CD4-positive, alpha-beta T cell treated with Interleukin-15 for 1 hour (primary cell): ENCODE results near the gene NAGS.
"Not testable (repeated sequence)": the region's sequence is repeated elsewhere in the genome, so short reads cannot be mapped to it uniquely, and the experiment has no call there.

Experiments used
- DNase-seq: peaks from one replicate; pipeline ENCODE4 v3.0.0-alpha.2; 2020

NAGS gene

GRCh38 chr17:44046893-44047292, 42.5 kb downstream of the NAGS start:
- not testable (repeated sequence) for DNase-seq

GRCh38 chr17:44049294-44050060, 45.1 kb downstream of the NAGS start:
- no peak for DNase-seq

- no peak for DNase-seq
Observed at GRCh38 chr17:44053125-44053872, 48.9 kb downstream of the NAGS start.
